GM23338 (cell line): Measurements from ENCODE around the gene PDE10A. TPM values are rescaled to one million over a fixed set of nuclear protein-coding genes. Genes with fewer than 3 reads are reported as not detected.

Experiments used
- ATAC-seq: fragments of 200-7000 bp; cut with Tn5 transposase; 3 replicates; pipeline ENCODE4 v1.9.1; 2020
- DNase-seq: peaks from one replicate; pipeline ENCODE4 v3.0.0-alpha.2; 2015; ENCODE audit warnings: low spot score
- H2AFZ ChIP-seq: fragments of 200-600 bp; sonication (generic); 2 replicates; pipeline ENCODE4 v1.8.0; 2016; ENCODE audit warnings: antibody characterized with exemption, mild to moderate bottlenecking, moderate library complexity
- H3F3A ChIP-seq: fragments of 200-600 bp; sonication (generic); replicated peaks from 2 replicates; pipeline ENCODE4 v1.8.0; 2017; ENCODE audit warnings: antibody characterized with exemption, mixed run types, low read depth
- H3K27ac ChIP-seq: fragments of 200-600 bp; sonication (generic); 2 replicates; pipeline ENCODE4 v1.6.1; 2016; ENCODE audit warnings: low read depth
- H3K27me3 ChIP-seq: fragments of 200-600 bp; sonication (generic); 2 replicates; pipeline ENCODE4 v1.8.0; 2016; ENCODE audit warnings: mild to moderate bottlenecking, mixed run types, moderate library complexity; ENCODE audit not compliant: insufficient read depth
- H3K36me3 ChIP-seq: fragments of 200-600 bp; sonication (generic); 2 replicates; pipeline ENCODE4 v1.8.0; 2016; ENCODE audit warnings: mild to moderate bottlenecking; ENCODE audit not compliant: insufficient read depth
- H3K4me1 ChIP-seq: fragments of 200-600 bp; sonication (generic); 2 replicates; pipeline ENCODE4 v1.8.0; 2016; ENCODE audit warnings: mild to moderate bottlenecking, moderate library complexity; ENCODE audit not compliant: insufficient read depth
- H3K4me2 ChIP-seq: fragments of 200-600 bp; sonication (generic); 2 replicates; pipeline ENCODE4 v1.7.1; 2017; ENCODE audit warnings: mixed run types
- H3K4me3 ChIP-seq: fragments of 200-600 bp; sonication (generic); 2 replicates; pipeline ENCODE4 v1.6.1; 2016; ENCODE audit warnings: mixed run types
- H3K79me2 ChIP-seq: fragments of 200-600 bp; sonication (generic); replicated peaks from 2 replicates; pipeline ENCODE4 v1.8.0; 2017; ENCODE audit warnings: mild to moderate bottlenecking; ENCODE audit not compliant: insufficient read depth
- H3K9me2 ChIP-seq: fragments of 200-600 bp; sonication (generic); 2 replicates; pipeline ENCODE4 v1.8.0; 2017; ENCODE audit not compliant: insufficient read depth
- H4K20me1 ChIP-seq: fragments of 200-600 bp; sonication (generic); replicated peaks from 2 replicates; pipeline ENCODE4 v1.8.0; 2017; ENCODE audit warnings: mild to moderate bottlenecking; ENCODE audit not compliant: insufficient read depth
- H3K27ac Mint-ChIP-seq: 2 replicates; pipeline ENCODE4 v1.8.0; 2020; ENCODE audit warnings: inconsistent platforms, mild to moderate bottlenecking, moderate library complexity, mixed read lengths
- H3K27me3 Mint-ChIP-seq: 3 replicates; pipeline ENCODE4 v1.8.0; 2022; ENCODE audit warnings: low read depth, mild to moderate bottlenecking, moderate library complexity, mixed read lengths, inconsistent platforms; ENCODE audit not compliant: insufficient read depth, poor library complexity
- H3K36me3 Mint-ChIP-seq: 3 replicates; pipeline ENCODE4 v1.8.0; 2021; ENCODE audit warnings: low read depth, mild to moderate bottlenecking, inconsistent platforms, moderate library complexity, mixed read lengths
- H3K4me1 Mint-ChIP-seq: 3 replicates; pipeline ENCODE4 v1.8.0; 2020; ENCODE audit warnings: mild to moderate bottlenecking, inconsistent platforms, mixed read lengths
- H3K4me3 Mint-ChIP-seq: 3 replicates; pipeline ENCODE4 v1.8.0; 2021; ENCODE audit warnings: moderate library complexity, mild to moderate bottlenecking, inconsistent platforms, mixed read lengths
- H3K9me3 Mint-ChIP-seq: 3 replicates; pipeline ENCODE4 v1.8.0; 2020; ENCODE audit warnings: moderate library complexity, mild to moderate bottlenecking, inconsistent platforms, mixed read lengths
- CREB1 ChIP-seq: fragments of 250-450 bp; sonication (Bioruptor Pico); IDR thresholded peaks from 2 replicates; pipeline ENCODE4 v1.5.0; 2020; ENCODE audit warnings: low read depth, mild to moderate bottlenecking, moderate library complexity
- ETS1 ChIP-seq: IDR thresholded peaks from 2 replicates; pipeline ENCODE4 v1.6.1; 2016; ENCODE audit warnings: antibody characterized with exemption
- EZH2 ChIP-seq: fragments of 200-600 bp; sonication (generic); IDR thresholded peaks from one replicate; pipeline ENCODE4 v1.8.0; 2017; ENCODE audit warnings: antibody characterized with exemption, mild to moderate bottlenecking, low read depth; ENCODE audit not compliant: unreplicated experiment
- EZH2phosphoT487 ChIP-seq: fragments of 200-600 bp; sonication (generic); IDR thresholded peaks from one replicate; pipeline ENCODE4 v1.8.1; 2018; ENCODE audit warnings: antibody characterized with exemption; ENCODE audit not compliant: unreplicated experiment
- JUNB ChIP-seq: IDR thresholded peaks from one replicate; pipeline ENCODE4 v1.6.1; 2016; ENCODE audit warnings: antibody characterized with exemption; ENCODE audit not compliant: unreplicated experiment
- NANOG ChIP-seq: IDR thresholded peaks from 2 replicates; pipeline ENCODE4 v1.6.1; 2016; ENCODE audit warnings: antibody characterized with exemption, borderline replicate concordance
- POLR2AphosphoS5 ChIP-seq: IDR thresholded peaks from 2 replicates; pipeline ENCODE4 v1.6.1; 2016; ENCODE audit warnings: antibody characterized with exemption, low read depth
- REST ChIP-seq: IDR thresholded peaks from one replicate; pipeline ENCODE4 v1.6.1; 2018; ENCODE audit warnings: antibody characterized with exemption; ENCODE audit not compliant: unreplicated experiment
- STAT1 ChIP-seq: IDR thresholded peaks from one replicate; pipeline ENCODE4 v1.6.1; 2016; ENCODE audit warnings: antibody characterized with exemption; ENCODE audit not compliant: unreplicated experiment
- ZNF114 ChIP-seq: fragments of 250-450 bp; sonication (Bioruptor Pico); IDR thresholded peaks from 2 replicates; pipeline ENCODE4 v1.5.0; 2020; ENCODE audit warnings: mild to moderate bottlenecking, moderate library complexity
- ZNF331 ChIP-seq: fragments of 250-450 bp; sonication (Bioruptor Pico); IDR thresholded peaks from 2 replicates; pipeline ENCODE4 v1.5.0; 2020; ENCODE audit warnings: low read depth, mild to moderate bottlenecking, moderate library complexity
- polyA plus RNA-seq: library from polyadenylated mRNA; unstranded; fragments of >200 nt; fragmentation: Nextera tagmentation; extraction: Ambion mirVana; gene quantifications from 2 replicates; pipeline ENCODE4 v1.2.1, GENCODE V29; 2016
- total RNA-seq: library from RNA; depleted of rRNA; stranded (reverse); fragments of >200 nt; shearing (Covaris generic); gene quantifications from 2 replicates; pipeline ENCODE4 v1.2.3, GENCODE V29; 2014
- TF ChIP-seq, protein P1 (sequence below): fragments of 250-450 bp; sonication (Bioruptor Pico); IDR thresholded peaks from 2 replicates; pipeline ENCODE4 v1.5.0; 2020; ENCODE audit warnings: mild to moderate bottlenecking, moderate library complexity
- TF ChIP-seq, protein P2 (sequence below), 2 experiments: fragments of 200-600 bp in 1 of 2; sonication (generic) in 1 of 2; conservative IDR thresholded peaks; 2 replicates each; pipeline versions ENCODE4 v1.5.1 to v1.6.1; 2016 to 2017; ENCODE audit warnings: antibody characterized with exemption in 2 of 2, low read depth in 2 of 2, mild to moderate bottlenecking in 2 of 2, moderate library complexity in 1 of 2

Gene PDE10A
- total and polyA plus RNA-seq, 2 experiments from 2014 or later, result 0.50 to 3.9 TPM

- H3K27me3 Mint-ChIP-seq, result peaks cover 7% of the 10 kb centered on the region
- Histone ChIP-seq H3K27ac (no peak overlapping the region), H3K27me3 (no peaks in the 10 kb centered on the region), H3F3A (no peaks in the 10 kb centered on the region), H3K9me2 (no peaks in the 10 kb centered on the region), H2AFZ (peak overlapping the region; percentile 83; the same call in 1 of the 2 replicates), H3K4me3 (no peak overlapping the region), H4K20me1 (no peaks in the 10 kb centered on the region), H3K4me1 (peaks cover 16% of the 10 kb centered on the region; the same call in 1 of the 2 replicates), H3K36me3 (no peaks in the 10 kb centered on the region), H3K4me2 (no peak overlapping the region), H3K79me2 (no peaks in the 10 kb centered on the region)
- H3K4me1 Mint-ChIP-seq, result peaks cover 26% of the 10 kb centered on the region
- H3K36me3 Mint-ChIP-seq, result no peaks in the 10 kb centered on the region
- DNase-seq, result no peak
- H3K4me3 Mint-ChIP-seq, result no peak overlapping the region
- no peak for TF ChIP-seq REST
- TF ChIP-seq CREB1 (CRISPR knock-in tag), result no peak
- TF ChIP-seq, protein P1, sequence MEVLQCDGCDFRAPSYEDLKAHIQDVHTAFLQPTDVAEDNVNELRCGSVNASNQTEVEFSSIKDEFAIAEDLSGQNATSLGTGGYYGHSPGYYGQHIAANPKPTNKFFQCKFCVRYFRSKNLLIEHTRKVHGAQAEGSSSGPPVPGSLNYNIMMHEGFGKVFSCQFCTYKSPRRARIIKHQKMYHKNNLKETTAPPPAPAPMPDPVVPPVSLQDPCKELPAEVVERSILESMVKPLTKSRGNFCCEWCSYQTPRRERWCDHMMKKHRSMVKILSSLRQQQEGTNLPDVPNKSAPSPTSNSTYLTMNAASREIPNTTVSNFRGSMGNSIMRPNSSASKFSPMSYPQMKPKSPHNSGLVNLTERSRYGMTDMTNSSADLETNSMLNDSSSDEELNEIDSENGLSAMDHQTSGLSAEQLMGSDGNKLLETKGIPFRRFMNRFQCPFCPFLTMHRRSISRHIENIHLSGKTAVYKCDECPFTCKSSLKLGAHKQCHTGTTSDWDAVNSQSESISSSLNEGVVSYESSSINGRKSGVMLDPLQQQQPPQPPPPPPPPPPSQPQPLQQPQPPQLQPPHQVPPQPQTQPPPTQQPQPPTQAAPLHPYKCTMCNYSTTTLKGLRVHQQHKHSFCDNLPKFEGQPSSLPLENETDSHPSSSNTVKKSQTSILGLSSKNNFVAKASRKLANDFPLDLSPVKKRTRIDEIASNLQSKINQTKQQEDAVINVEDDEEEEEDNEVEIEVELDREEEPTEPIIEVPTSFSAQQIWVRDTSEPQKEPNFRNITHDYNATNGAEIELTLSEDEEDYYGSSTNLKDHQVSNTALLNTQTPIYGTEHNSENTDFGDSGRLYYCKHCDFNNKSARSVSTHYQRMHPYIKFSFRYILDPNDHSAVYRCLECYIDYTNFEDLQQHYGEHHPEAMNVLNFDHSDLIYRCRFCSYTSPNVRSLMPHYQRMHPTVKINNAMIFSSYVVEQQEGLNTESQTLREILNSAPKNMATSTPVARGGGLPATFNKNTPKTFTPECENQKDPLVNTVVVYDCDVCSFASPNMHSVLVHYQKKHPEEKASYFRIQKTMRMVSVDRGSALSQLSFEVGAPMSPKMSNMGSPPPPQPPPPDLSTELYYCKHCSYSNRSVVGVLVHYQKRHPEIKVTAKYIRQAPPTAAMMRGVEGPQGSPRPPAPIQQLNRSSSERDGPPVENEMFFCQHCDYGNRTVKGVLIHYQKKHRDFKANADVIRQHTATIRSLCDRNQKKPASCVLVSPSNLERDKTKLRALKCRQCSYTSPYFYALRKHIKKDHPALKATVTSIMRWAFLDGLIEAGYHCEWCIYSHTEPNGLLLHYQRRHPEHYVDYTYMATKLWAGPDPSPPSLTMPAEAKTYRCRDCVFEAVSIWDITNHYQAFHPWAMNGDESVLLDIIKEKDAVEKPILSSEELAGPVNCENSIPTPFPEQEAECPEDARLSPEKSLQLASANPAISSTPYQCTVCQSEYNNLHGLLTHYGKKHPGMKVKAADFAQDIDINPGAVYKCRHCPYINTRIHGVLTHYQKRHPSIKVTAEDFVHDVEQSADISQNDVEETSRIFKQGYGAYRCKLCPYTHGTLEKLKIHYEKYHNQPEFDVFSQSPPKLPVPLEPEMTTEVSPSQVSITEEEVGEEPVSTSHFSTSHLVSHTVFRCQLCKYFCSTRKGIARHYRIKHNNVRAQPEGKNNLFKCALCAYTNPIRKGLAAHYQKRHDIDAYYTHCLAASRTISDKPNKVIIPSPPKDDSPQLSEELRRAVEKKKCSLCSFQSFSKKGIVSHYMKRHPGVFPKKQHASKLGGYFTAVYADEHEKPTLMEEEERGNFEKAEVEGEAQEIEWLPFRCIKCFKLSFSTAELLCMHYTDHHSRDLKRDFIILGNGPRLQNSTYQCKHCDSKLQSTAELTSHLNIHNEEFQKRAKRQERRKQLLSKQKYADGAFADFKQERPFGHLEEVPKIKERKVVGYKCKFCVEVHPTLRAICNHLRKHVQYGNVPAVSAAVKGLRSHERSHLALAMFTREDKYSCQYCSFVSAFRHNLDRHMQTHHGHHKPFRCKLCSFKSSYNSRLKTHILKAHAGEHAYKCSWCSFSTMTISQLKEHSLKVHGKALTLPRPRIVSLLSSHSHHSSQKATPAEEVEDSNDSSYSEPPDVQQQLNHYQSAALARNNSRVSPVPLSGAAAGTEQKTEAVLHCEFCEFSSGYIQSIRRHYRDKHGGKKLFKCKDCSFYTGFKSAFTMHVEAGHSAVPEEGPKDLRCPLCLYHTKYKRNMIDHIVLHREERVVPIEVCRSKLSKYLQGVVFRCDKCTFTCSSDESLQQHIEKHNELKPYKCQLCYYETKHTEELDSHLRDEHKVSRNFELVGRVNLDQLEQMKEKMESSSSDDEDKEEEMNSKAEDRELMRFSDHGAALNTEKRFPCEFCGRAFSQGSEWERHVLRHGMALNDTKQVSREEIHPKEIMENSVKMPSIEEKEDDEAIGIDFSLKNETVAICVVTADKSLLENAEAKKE (CRISPR knock-in tag), result no peak
- no peak for TF ChIP-seq EZH2
- TF ChIP-seq ETS1, result no peak
- TF ChIP-seq, protein P2, sequence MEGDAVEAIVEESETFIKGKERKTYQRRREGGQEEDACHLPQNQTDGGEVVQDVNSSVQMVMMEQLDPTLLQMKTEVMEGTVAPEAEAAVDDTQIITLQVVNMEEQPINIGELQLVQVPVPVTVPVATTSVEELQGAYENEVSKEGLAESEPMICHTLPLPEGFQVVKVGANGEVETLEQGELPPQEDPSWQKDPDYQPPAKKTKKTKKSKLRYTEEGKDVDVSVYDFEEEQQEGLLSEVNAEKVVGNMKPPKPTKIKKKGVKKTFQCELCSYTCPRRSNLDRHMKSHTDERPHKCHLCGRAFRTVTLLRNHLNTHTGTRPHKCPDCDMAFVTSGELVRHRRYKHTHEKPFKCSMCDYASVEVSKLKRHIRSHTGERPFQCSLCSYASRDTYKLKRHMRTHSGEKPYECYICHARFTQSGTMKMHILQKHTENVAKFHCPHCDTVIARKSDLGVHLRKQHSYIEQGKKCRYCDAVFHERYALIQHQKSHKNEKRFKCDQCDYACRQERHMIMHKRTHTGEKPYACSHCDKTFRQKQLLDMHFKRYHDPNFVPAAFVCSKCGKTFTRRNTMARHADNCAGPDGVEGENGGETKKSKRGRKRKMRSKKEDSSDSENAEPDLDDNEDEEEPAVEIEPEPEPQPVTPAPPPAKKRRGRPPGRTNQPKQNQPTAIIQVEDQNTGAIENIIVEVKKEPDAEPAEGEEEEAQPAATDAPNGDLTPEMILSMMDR (conservative IDR thresholded peaks at IDR 0.05; ENCODE audit: low read depth in 2 of 2), result no peak
- no peak for TF ChIP-seq STAT1
- TF ChIP-seq NANOG, result no peak
- TF ChIP-seq POLR2AphosphoS5, result no peak
- TF ChIP-seq JUNB, result no peak
- TF ChIP-seq ZNF114 (CRISPR knock-in tag), result no peak
- TF ChIP-seq ZNF331 (CRISPR knock-in tag), result no peak
- TF ChIP-seq EZH2phosphoT487, result no peak
- no peak for ATAC-seq
- H3K27ac Mint-ChIP-seq, result no peak overlapping the region
- no peaks in the 10 kb centered on the region for H3K9me3 Mint-ChIP-seq
Measured at GRCh38 chr6:165677091-165677490, 14.1 kb upstream of the PDE10A start.
